ENCODE measurements around the gene NTSR1. TPM values are rescaled to one million over a fixed set of nuclear protein-coding genes. Genes with fewer than 3 reads are reported as not detected.

Gene NTSR1
- total RNA-seq, 1 donor from 2014 or later, result not detected

DNA sequence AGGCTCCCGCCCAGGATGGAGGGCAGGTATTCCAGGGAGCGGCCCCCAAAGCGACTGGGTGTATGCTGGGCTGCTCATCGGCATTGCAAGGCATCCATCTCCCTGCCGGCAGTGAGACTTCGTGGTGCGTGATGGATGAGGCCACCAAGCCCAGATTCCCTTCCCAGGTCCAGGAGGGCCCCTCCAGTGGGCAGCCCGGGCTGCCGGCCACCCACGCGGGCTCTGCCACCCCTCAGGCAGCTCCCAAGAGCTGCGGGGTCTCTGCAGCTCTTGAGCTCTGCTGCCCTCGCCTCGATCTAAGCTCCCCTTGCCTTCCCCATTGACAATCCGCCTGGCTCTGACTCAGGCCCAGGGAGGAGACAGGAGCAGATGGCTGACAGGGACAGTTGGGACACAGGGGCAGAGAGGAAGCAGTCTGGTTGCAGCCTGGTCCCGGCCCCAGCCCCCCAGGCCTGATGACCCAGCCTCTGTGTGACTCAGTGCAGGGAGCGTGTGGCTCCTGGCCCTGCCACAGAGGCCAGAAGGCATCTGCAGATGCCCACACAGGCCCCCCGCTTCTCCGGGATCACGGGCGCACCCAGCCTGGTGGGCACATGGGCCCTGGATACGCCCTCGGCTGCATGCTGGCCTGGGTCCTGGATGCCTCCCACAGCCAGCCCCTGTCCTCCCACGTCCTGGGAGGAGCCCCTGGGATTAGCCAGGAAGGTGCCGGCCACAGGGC lies 33.3 kb upstream of the NTSR1 start:
- no peaks in the 10 kb centered on the region for H3K9me3 Mint-ChIP-seq
- H3K36me3 Mint-ChIP-seq (ENCODE audit: low read depth), result peaks cover 12% of the 10 kb centered on the region
- DNase-seq (no peak), ATAC-seq (ENCODE audit: low read depth) (no peak)
- H3K27me3 Mint-ChIP-seq, result no peaks in the 10 kb centered on the region
- no peaks in the 10 kb centered on the region for H3K4me1 Mint-ChIP-seq
- POLR2A ChIA-PET, result no interaction called here
- TF ChIP-seq, protein P1, sequence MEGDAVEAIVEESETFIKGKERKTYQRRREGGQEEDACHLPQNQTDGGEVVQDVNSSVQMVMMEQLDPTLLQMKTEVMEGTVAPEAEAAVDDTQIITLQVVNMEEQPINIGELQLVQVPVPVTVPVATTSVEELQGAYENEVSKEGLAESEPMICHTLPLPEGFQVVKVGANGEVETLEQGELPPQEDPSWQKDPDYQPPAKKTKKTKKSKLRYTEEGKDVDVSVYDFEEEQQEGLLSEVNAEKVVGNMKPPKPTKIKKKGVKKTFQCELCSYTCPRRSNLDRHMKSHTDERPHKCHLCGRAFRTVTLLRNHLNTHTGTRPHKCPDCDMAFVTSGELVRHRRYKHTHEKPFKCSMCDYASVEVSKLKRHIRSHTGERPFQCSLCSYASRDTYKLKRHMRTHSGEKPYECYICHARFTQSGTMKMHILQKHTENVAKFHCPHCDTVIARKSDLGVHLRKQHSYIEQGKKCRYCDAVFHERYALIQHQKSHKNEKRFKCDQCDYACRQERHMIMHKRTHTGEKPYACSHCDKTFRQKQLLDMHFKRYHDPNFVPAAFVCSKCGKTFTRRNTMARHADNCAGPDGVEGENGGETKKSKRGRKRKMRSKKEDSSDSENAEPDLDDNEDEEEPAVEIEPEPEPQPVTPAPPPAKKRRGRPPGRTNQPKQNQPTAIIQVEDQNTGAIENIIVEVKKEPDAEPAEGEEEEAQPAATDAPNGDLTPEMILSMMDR (IDR thresholded peaks at IDR 0.05), result no peak
- intact Hi-C loops (cut with micrococcal nuclease), result loop anchor here (10.0 kb wide), 1 partner anchor 59 kb away; no protein-coding TSS in a partner anchor
- no peak overlapping the region for H3K4me3 Mint-ChIP-seq
- no peak overlapping the region for H3K27ac Mint-ChIP-seq
- CTCF ChIA-PET, result no interaction called here

DNA sequence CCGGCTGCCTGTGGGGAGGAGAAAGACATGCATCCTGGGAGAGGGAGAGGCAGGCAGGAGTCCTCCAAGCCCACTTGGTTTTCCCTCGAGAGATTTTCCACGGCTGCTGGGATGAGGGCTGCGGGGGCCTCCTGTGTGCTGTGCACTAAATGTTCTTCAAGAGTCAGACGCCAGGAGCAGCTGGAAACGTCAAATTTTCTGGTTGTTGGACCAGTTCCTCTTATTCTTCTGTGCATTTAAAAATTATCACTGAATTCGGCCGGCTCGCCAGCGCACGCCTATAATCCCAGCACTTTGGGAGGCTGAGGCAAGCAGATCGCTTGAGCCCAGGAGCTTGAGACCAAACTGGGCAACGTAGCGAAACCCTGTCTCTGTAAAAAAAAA lies 32.8 kb upstream of the NTSR1 start:
- no peaks in the 10 kb centered on the region for H3K27me3 Mint-ChIP-seq
- H3K4me1 Mint-ChIP-seq, result no peaks in the 10 kb centered on the region
- DNase-seq, result no peak
- ChIA-PET CTCF (no interaction called here), POLR2A (no interaction called here)
- H3K9me3 Mint-ChIP-seq, result no peaks in the 10 kb centered on the region
- H3K36me3 Mint-ChIP-seq (ENCODE audit: low read depth), result peaks cover 10% of the 10 kb centered on the region
- H3K27ac Mint-ChIP-seq, result no peak overlapping the region
- TF ChIP-seq, protein P1 (IDR thresholded peaks at IDR 0.05), result no peak
- H3K4me3 Mint-ChIP-seq, result no peak overlapping the region
- intact Hi-C loops (cut with micrococcal nuclease), result loop anchor here (10.0 kb wide), 1 partner anchor 59 kb away; no protein-coding TSS in a partner anchor
- no peak for ATAC-seq (ENCODE audit: low read depth)

DNA sequence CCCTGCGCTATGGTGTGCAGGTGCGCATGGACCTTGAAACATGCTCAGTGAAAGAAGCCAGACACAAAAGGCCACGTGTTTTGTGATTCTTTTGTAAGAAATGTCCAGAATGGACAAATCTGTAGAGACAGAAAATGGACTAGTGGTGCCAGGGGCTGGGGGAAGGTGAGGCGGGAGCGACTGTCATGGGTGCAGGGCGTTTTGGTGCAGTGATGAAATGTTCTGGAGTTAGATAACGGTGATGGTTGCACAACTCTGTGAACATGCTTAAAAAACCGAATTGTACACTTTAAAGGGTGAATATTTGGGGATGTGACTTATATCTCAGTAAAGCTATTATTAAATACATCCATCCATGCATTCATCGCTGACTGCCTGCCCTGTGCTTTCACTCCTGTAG lies 31.7 kb upstream of the NTSR1 start:
- ChIA-PET CTCF (no interaction called here), POLR2A (no interaction called here)
- no peaks in the 10 kb centered on the region for H3K27me3 Mint-ChIP-seq
- no peak overlapping the region for H3K4me3 Mint-ChIP-seq
- intact Hi-C loops (cut with micrococcal nuclease), result loop anchor here (10.0 kb wide), 1 partner anchor 58 kb away; no protein-coding TSS in a partner anchor
- H3K9me3 Mint-ChIP-seq, result no peaks in the 10 kb centered on the region
- H3K27ac Mint-ChIP-seq, result no peak overlapping the region
- no peaks in the 10 kb centered on the region for H3K4me1 Mint-ChIP-seq
- TF ChIP-seq, protein P1 (IDR thresholded peaks at IDR 0.05), result no peak
- no peak for ATAC-seq (ENCODE audit: low read depth)
- DNase-seq, result no peak
- H3K36me3 Mint-ChIP-seq (ENCODE audit: low read depth), result peaks cover 4% of the 10 kb centered on the region

DNA sequence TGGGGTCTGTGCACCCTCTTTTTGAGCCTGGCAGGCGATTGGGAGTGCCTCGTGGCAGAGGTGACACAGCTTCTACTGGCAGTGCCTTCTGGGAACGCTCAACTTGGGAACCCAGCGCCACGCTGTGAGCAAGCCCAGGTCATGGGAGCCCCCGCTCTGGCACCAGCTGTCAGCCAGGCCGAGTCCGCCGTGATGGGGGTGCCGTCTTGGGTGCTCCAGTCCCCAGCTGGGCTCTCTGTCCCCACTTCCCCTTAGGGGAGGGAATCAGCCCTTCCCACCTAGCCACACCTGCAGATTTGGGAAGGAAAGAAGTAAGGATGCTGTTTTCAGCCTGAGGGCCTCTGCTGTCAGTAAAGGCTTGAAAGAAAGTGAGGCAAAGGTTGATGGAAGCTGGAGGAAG lies 31.0 kb upstream of the NTSR1 start:
- H3K9me3 Mint-ChIP-seq, result no peaks in the 10 kb centered on the region
- H3K4me3 Mint-ChIP-seq, result no peak overlapping the region
- H3K36me3 Mint-ChIP-seq (ENCODE audit: low read depth), result no peaks in the 10 kb centered on the region
- no peak for DNase-seq
- TF ChIP-seq, protein P1 (IDR thresholded peaks at IDR 0.05), result no peak
- CTCF ChIA-PET, result no interaction called here
- ATAC-seq (ENCODE audit: low read depth), result no peak
- POLR2A ChIA-PET, result no interaction called here
- no peaks in the 10 kb centered on the region for H3K4me1 Mint-ChIP-seq
- intact Hi-C loops (cut with micrococcal nuclease), result loop anchor here (10.0 kb wide), 1 partner anchor 57 kb away; no protein-coding TSS in a partner anchor
- H3K27me3 Mint-ChIP-seq, result no peaks in the 10 kb centered on the region
- no peak overlapping the region for H3K27ac Mint-ChIP-seq

DNA sequence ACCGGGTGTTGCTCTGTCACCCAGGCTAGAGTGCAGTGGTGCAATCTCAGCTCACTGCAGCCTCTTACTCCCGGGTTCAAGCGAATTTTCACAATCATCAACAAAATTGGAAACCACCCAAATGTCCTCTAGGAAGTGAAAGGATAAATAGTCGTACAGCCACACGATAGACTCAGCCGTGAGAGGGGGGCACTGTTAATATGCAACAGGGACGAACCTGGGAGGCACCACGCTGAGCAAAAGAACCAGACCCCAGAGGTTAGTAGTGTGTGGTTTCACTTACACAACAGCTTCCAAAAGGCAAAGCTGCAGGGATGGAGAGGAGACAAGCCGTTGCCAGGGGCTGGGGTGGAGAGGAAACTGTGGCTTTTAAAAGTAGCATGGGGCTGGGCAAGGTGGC lies 30.1 kb upstream of the NTSR1 start:
- ChIA-PET POLR2A (no interaction called here), CTCF (interaction anchor here (1.4 kb wide), 1 partner anchor 62 kb away, joined by 5 read pairs; no protein-coding TSS in a partner anchor)
- H3K27me3 Mint-ChIP-seq, result no peaks in the 10 kb centered on the region
- intact Hi-C loops (cut with micrococcal nuclease), result loop anchor here (10.0 kb wide), 1 partner anchor 56 kb away; no protein-coding TSS in a partner anchor
- H3K4me3 Mint-ChIP-seq, result no peak overlapping the region
- H3K4me1 Mint-ChIP-seq, result no peaks in the 10 kb centered on the region
- ATAC-seq (ENCODE audit: low read depth) (no peak), DNase-seq (no peak)
- H3K27ac Mint-ChIP-seq, result no peak overlapping the region
- H3K36me3 Mint-ChIP-seq (ENCODE audit: low read depth), result no peaks in the 10 kb centered on the region
- TF ChIP-seq, protein P1 (IDR thresholded peaks at IDR 0.05), result no peak
- no peaks in the 10 kb centered on the region for H3K9me3 Mint-ChIP-seq
